HUES48 (cell line): Measurements from ENCODE around the gene APBA1.

Experiments
- H3K27ac ChIP-seq: one replicate; pipeline ENCODE4 v1.7.0; 2013; ENCODE audit warnings: low read depth, low read length, inconsistent platforms
- H3K27me3 ChIP-seq: 2 replicates; pipeline ENCODE4 v1.6.1; 2013; ENCODE audit warnings: mild to moderate bottlenecking, low read length; ENCODE audit not compliant: control insufficient read depth, insufficient read depth
- H3K36me3 ChIP-seq: 2 replicates; pipeline ENCODE4 v1.6.1; 2013; ENCODE audit warnings: low read length; ENCODE audit not compliant: control insufficient read depth, insufficient read depth
- H3K4me1 ChIP-seq: 2 replicates; pipeline ENCODE4 v1.6.1; 2013; ENCODE audit warnings: mild to moderate bottlenecking, low read length; ENCODE audit not compliant: control insufficient read depth, insufficient read depth
- H3K4me3 ChIP-seq: 2 replicates; pipeline ENCODE4 v1.5.1; 2013; ENCODE audit warnings: mild to moderate bottlenecking, low read depth, low read length
- H3K9ac ChIP-seq: 2 replicates; pipeline ENCODE4 v1.6.1; 2013; ENCODE audit warnings: mild to moderate bottlenecking, low read depth, low read length, moderate library complexity
- H3K9me3 ChIP-seq: 2 replicates; pipeline ENCODE4 v1.6.1; 2013; ENCODE audit warnings: low read length; ENCODE audit not compliant: control insufficient read depth, insufficient read depth

APBA1 gene

DNA sequence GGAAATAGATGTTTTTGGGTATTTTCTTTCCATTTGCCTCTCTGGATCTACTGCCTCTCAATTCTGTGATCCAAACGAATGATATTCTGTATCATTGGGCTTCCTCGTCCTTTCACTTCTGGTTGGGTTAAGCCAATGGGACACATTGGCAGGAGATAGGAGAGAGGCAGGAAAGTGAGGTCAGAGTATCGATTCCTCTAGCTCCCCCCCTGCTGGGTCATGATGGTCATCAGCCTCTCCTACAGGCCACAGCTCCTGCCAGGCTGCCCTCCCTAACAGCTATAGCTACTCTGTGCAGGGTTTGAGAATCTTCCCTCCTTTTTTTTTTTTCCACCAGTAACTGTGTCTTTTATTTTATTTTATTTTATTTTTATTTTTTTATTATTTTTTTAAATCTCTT lies 39.4 kb downstream of the APBA1 start:
- Histone ChIP-seq H3K9ac (no peak overlapping the region), H3K36me3 (no peaks in the 10 kb centered on the region), H3K9me3 (no peaks in the 10 kb centered on the region), H3K4me1 (no peaks in the 10 kb centered on the region), H3K27ac (no peak overlapping the region), H3K27me3 (no peaks in the 10 kb centered on the region), H3K4me3 (no peak overlapping the region)

DNA sequence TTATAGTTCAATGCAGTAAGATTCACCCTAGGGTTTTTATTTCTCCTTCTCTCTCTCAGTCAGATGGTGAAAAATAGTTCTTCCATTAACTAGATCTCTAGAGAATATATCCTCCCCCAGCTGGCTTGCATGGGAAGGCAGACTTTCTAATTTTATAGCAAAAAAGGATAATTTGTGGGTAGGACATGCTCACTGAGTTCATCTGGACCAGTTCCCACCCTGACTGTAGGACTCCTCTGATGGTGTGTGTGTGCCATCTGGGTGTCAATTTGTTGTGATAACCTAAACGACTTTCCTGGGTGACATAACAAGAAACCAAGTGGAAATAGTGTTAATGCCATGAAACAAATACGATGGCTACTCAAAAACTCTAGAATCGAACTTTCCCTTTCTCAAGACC lies 44.9 kb downstream of the APBA1 start:
- no peaks in the 10 kb centered on the region for H3K4me1 ChIP-seq
- no peak overlapping the region for H3K4me3 ChIP-seq
- no peaks in the 10 kb centered on the region for H3K27me3 ChIP-seq
- no peaks in the 10 kb centered on the region for H3K9me3 ChIP-seq
- H3K36me3 ChIP-seq: no peaks in the 10 kb centered on the region
- no peak overlapping the region for H3K9ac ChIP-seq
- H3K27ac ChIP-seq: no peak overlapping the region

DNA sequence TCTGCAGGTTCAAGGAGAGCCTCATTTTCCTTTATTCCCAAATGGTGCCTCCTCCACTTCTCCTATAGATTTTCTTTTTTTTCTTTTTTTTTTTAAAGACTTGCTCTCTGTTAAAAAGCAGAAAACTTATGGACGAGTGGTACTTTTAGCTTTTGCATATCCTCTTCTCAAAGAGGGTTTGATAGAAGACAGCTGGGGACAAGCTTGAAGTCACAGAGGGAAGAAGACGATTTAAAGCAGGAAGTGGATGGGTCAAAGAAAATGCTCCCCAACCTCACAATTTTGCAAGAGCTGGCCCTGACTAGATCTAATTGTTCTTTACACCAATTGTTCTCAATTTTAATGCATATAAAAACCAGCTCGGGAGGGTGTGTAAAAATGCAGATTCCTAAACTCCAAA lies 48.9 kb downstream of the APBA1 start:
- Histone ChIP-seq H3K27ac (no peak overlapping the region), H3K27me3 (no peaks in the 10 kb centered on the region), H3K4me3 (no peak overlapping the region), H3K9me3 (no peaks in the 10 kb centered on the region), H3K4me1 (no peaks in the 10 kb centered on the region), H3K36me3 (no peaks in the 10 kb centered on the region), H3K9ac (no peak overlapping the region)

DNA sequence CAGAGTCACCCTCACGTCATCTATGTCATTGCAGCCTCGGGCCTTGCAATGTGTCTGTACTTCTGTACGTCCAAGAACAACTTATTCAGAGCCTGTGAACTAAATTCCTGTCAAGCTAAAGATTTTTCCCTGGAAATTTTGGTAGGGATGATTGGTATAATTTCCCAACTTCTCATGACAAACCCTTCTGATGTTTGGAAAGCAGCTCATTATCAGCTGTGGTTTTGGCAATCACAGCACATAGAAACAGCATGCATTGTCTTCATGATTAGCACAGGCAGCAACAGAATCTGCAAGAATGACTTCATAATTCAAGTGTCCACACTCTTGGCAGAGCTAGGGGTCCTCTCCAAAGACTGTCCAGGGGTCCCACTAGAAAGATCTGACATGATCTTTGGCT lies 49.5 kb downstream of the APBA1 start:
- no peak overlapping the region for H3K27ac ChIP-seq
- H3K27me3 ChIP-seq: no peaks in the 10 kb centered on the region
- no peak overlapping the region for H3K4me3 ChIP-seq
- no peaks in the 10 kb centered on the region for H3K9me3 ChIP-seq
- no peaks in the 10 kb centered on the region for H3K36me3 ChIP-seq
- H3K9ac ChIP-seq: no peak overlapping the region
- H3K4me1 ChIP-seq: no peaks in the 10 kb centered on the region

DNA sequence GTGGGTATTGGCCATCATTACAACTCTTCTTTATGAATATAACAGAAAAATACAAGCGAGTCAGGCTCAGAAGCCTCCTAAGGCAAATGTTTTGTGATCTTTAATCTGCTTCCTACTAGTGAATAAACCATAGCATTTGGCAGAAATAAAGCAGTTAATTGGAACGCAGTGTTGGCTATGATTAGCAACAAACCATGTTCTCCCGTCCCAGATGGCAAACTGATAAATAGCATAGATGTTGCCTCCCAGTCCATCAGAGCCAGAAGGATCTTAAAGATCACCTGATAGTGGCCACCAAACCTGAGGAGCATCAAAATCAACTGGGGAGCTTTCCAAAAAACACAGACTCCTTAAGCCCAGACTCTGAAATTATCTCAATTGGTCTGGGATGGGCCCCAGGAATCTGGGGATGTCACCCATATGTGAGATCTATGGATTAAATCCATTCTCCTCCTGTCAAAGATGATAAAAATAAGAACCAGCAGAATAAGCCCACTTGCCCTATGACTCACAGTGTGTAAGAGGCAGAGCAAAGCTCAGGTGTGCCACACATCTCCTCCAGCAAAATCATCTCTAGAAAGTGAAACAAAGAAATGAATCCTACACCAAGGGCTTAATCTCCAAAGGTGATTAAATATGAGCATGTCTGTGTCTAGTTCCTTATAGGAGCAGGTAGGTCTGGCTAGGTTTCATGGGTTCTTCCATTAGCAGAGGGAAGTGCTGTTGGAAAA lies 50.3 kb downstream of the APBA1 start:
- Histone ChIP-seq H3K4me3 (no peak overlapping the region), H3K27me3 (no peaks in the 10 kb centered on the region), H3K4me1 (no peaks in the 10 kb centered on the region), H3K9me3 (no peaks in the 10 kb centered on the region), H3K27ac (no peak overlapping the region), H3K36me3 (no peaks in the 10 kb centered on the region), H3K9ac (no peak overlapping the region)

DNA sequence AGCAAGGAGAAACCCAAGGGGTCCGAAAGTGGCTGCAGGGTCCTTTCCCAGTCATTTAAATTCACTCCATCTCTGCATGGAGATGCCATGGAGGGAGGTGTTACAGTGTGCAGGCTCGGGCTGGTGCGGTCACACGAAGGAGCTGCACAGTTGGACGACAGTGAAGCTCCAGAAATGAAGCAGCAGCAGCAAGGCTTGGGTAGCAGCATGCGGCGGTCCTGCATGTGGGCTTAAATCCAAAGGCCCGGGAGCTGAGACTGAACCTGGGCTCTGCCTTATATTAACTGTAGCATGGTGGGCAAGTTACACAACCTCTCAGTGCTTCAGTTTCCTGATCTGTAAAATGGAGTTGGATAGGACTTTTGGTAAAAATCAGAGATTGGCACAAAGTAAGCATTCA lies 51.4 kb downstream of the APBA1 start:
- Histone ChIP-seq H3K27ac (no peak overlapping the region), H3K4me1 (no peaks in the 10 kb centered on the region), H3K9me3 (no peaks in the 10 kb centered on the region), H3K27me3 (no peaks in the 10 kb centered on the region), H3K36me3 (no peaks in the 10 kb centered on the region), H3K9ac (no peak overlapping the region), H3K4me3 (no peak overlapping the region)

DNA sequence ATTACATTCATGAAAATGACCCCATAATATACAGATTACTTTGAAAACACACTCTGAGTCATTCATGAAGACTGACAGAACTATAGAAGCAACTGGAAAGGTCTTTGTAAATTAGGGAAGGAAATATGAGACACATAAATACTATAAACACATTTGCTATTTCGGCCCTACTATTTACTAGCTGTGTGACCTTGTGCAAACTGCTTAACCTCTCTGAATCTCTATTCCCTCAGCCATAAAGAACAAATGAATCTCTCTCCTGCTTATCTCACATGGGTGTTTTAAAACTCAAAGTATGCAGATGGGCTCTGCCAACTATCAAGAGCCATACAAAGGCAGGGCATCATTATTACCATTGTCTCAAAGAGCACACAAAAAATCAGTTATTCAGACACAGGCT lies 52.9 kb downstream of the APBA1 start:
- Histone ChIP-seq H3K4me1 (no peaks in the 10 kb centered on the region), H3K36me3 (no peaks in the 10 kb centered on the region), H3K27me3 (no peaks in the 10 kb centered on the region), H3K4me3 (no peak overlapping the region), H3K9me3 (no peaks in the 10 kb centered on the region), H3K9ac (no peak overlapping the region), H3K27ac (no peak overlapping the region)

DNA sequence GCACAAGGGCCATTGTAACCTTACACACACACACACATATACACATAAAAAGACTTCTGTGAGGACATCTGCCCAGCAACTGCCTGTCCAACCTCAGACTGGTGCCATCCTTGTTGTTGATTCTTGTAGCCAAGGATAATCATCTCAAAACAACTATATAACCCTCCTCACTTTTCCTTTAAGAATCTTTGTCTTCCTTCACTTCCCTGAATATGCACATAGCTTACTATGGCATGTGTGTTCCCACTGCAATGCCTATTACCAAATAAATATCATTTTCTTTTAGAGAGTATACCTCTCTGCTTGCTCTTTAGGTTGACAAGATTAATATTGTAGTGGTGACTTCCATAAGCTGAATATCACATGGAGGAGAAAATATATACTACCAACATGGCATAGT lies 55.2 kb downstream of the APBA1 start:
- H3K9ac ChIP-seq: no peak overlapping the region
- H3K4me3 ChIP-seq: no peak overlapping the region
- no peak overlapping the region for H3K27ac ChIP-seq
- no peaks in the 10 kb centered on the region for H3K4me1 ChIP-seq
- no peaks in the 10 kb centered on the region for H3K9me3 ChIP-seq
- no peaks in the 10 kb centered on the region for H3K27me3 ChIP-seq
- no peaks in the 10 kb centered on the region for H3K36me3 ChIP-seq

DNA sequence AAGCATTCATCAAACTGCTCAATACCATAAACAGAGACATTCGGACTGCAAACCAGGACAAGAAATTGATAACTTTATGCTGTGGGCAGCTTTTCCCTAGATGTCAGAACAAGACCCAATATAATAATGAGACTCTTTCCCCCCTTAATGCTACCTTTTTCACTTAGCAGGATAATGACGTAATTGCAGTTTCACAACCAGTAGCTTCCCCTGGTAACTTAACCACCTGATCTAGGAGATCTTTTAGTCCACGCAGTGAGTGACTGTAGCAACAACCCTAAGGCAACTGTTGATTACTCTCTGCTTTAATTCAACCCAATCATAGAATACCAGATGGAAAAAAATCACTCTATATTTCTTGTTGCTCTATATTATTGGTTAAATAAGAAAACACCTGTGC lies 56.3 kb downstream of the APBA1 start:
- Histone ChIP-seq H3K27me3 (no peaks in the 10 kb centered on the region), H3K36me3 (no peaks in the 10 kb centered on the region), H3K27ac (no peak overlapping the region), H3K4me1 (peaks cover 8% of the 10 kb centered on the region), H3K4me3 (no peak overlapping the region), H3K9ac (no peak overlapping the region), H3K9me3 (no peaks in the 10 kb centered on the region)

DNA sequence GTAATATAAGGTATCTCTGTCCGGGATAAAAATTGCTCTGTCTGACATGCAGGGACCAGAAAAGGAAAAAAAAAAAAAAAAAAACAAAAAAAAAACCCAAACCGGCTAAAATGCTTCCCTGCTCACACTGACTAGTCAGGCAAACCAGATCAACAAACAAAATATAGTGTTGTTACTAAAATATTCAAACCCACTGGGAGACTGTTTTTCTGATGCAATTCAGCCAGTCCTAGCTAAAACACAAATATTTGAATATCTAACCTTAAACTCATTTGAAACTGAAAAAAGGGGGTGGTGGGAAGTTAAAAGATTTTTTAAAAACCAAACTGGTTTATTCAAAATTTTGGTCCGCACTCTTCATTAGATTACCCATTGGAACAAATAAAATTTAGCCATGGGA lies 61.0 kb downstream of the APBA1 start:
- H3K9ac ChIP-seq: no peak overlapping the region
- H3K4me3 ChIP-seq: no peak overlapping the region
- peaks cover 19% of the 10 kb centered on the region for H3K4me1 ChIP-seq
- H3K27ac ChIP-seq: no peak overlapping the region
- no peaks in the 10 kb centered on the region for H3K27me3 ChIP-seq
- no peaks in the 10 kb centered on the region for H3K36me3 ChIP-seq
- no peaks in the 10 kb centered on the region for H3K9me3 ChIP-seq

DNA sequence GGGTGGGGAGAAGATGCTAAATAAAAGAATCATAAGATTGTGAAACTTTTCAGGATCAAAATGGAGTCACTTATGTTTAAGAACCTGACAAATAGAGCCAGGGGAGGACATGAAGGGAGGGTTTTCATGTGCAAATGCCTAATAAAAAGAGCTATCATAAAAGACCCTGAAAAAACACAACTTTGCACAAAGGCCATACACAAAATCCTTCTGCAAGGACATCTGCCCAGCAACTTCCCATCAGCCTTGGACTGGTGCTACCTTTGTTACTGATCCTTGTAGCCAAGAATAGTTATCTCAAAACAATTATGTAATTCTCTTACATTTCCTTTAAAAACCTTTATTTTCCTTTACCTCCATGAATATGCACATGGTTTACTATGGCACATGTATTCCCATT lies 63.0 kb downstream of the APBA1 start:
- no peak overlapping the region for H3K4me3 ChIP-seq
- no peak overlapping the region for H3K27ac ChIP-seq
- peaks cover 19% of the 10 kb centered on the region for H3K4me1 ChIP-seq
- no peak overlapping the region for H3K9ac ChIP-seq
- no peaks in the 10 kb centered on the region for H3K9me3 ChIP-seq
- H3K27me3 ChIP-seq: no peaks in the 10 kb centered on the region
- H3K36me3 ChIP-seq: no peaks in the 10 kb centered on the region

DNA sequence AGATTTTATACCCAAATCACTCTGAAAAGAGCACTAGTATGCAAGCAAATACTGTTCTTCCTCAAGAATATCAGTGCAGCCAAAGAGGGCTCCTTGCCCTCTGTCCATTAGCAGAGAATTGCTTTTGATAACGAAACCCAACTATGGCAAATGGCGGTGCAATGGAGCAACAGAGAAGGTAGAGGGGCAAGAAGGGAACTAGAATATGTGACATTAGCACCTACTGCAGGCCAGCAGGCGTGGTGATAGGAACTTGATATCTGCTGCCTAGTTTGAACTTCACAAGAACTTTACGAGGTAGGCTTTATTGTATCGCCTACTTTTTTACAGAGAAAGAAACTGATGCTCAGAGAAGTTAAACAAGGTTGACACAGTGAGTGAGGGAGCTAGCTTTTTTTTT lies 66.1 kb downstream of the APBA1 start:
- Histone ChIP-seq H3K4me1 (peaks cover 13% of the 10 kb centered on the region; the same call in 1 of the 2 replicates), H3K27me3 (no peaks in the 10 kb centered on the region), H3K27ac (no peak overlapping the region), H3K36me3 (no peaks in the 10 kb centered on the region), H3K9ac (no peak overlapping the region), H3K9me3 (no peaks in the 10 kb centered on the region), H3K4me3 (no peak overlapping the region)
